MCF 10A (cell line): ENCODE measurements around the gene CPED1. TPM values are rescaled to one million over a fixed set of nuclear protein-coding genes. Genes with fewer than 3 reads are reported as not detected.

ENCODE experiments used
- BruUV-seq: library from RNA; stranded (reverse); fragments of 400-500 nt; replicated peaks from 2 replicates; lab custom pipeline; 2021; lab: Mats Ljungman, UMichigan
- CTCF ChIA-PET: fragments of 300-600 bp; sonication (Branson Sonifier 250); formaldehyde crosslinking; extraction: SDS; loops from one replicate; lab custom pipeline; 2021; ENCODE audit warnings: antibody characterized with exemption, inconsistent platforms; lab: Yijun Ruan, JAX
- POLR2A ChIA-PET: fragments of 300-600, 350-650 bp; sonication (Branson Sonifier 250); formaldehyde crosslinking; extraction: SDS; loops from one replicate; lab custom pipeline; 2020; ENCODE audit warnings: antibody characterized with exemption, inconsistent platforms; lab: Yijun Ruan, JAX
- DNase-seq: peaks from one replicate; pipeline ENCODE4 v3.0.0-alpha.2; 2018; ENCODE audit not compliant: unreplicated experiment
- H3K27ac Mint-ChIP-seq: one replicate; pipeline ENCODE4 v1.8.0; 2022; ENCODE audit warnings: mild to moderate bottlenecking, low read depth, mixed read lengths; ENCODE audit not compliant: unreplicated experiment
- H3K27me3 Mint-ChIP-seq: one replicate; pipeline ENCODE4 v1.8.0; 2022; ENCODE audit warnings: mixed read lengths; ENCODE audit not compliant: insufficient read depth, unreplicated experiment
- H3K36me3 Mint-ChIP-seq: one replicate; pipeline ENCODE4 v1.8.0; 2022; ENCODE audit warnings: mild to moderate bottlenecking, moderate library complexity, mixed read lengths; ENCODE audit not compliant: insufficient read depth, unreplicated experiment
- H3K4me1 Mint-ChIP-seq: one replicate; pipeline ENCODE4 v1.8.0; 2022; ENCODE audit warnings: mixed read lengths; ENCODE audit not compliant: insufficient read depth, unreplicated experiment
- H3K4me3 Mint-ChIP-seq: one replicate; pipeline ENCODE4 v1.8.0; 2022; ENCODE audit warnings: mild to moderate bottlenecking, moderate library complexity, mixed read lengths; ENCODE audit not compliant: unreplicated experiment
- H3K9me3 Mint-ChIP-seq: one replicate; pipeline ENCODE4 v1.8.0; 2022; ENCODE audit warnings: mixed read lengths; ENCODE audit not compliant: unreplicated experiment
- intact Hi-C: fragments of 100-400 bp; cut with micrococcal nuclease; formaldehyde crosslinking; loops from 2 replicates; pipeline ENCODE4 v1.14.1; 2022
- total RNA-seq: library from RNA; stranded (reverse); gene quantifications from 2 replicates; pipeline ENCODE4 v1.2.3, GENCODE V29; 2022
- TF ChIP-seq, protein P1 (sequence below): fragments of 200-600 bp; IDR thresholded peaks from one replicate; pipeline ENCODE4 v1.8.0; 2022; ENCODE audit warnings: antibody characterized with exemption, mild to moderate bottlenecking; ENCODE audit not compliant: unreplicated experiment

Gene CPED1
- total RNA-seq, 1 experiment from 2014 or later = not detected

- intact Hi-C loops = no loop called here
- no peaks in the 10 kb centered on the region for H3K4me1 Mint-ChIP-seq
Measured at GRCh38 chr7:121198502-121198901, 210.0 kb downstream of the CPED1 start.

GRCh38 chr7:121202125-121202524, 213.6 kb downstream of the CPED1 start:
- Mint-ChIP-seq H3K27me3 (peaks cover 33% of the 10 kb centered on the region), H3K27ac (no peak overlapping the region), H3K36me3 (no peaks in the 10 kb centered on the region), H3K9me3 (no peaks in the 10 kb centered on the region), H3K4me1 (no peaks in the 10 kb centered on the region), H3K4me3 (no peak overlapping the region)
- ChIA-PET CTCF (no interaction called here), POLR2A (no interaction called here)
- intact Hi-C loops = no loop called here
- no peak for DNase-seq
- BruUV-seq = no TSS peak
- TF ChIP-seq, protein P1, sequence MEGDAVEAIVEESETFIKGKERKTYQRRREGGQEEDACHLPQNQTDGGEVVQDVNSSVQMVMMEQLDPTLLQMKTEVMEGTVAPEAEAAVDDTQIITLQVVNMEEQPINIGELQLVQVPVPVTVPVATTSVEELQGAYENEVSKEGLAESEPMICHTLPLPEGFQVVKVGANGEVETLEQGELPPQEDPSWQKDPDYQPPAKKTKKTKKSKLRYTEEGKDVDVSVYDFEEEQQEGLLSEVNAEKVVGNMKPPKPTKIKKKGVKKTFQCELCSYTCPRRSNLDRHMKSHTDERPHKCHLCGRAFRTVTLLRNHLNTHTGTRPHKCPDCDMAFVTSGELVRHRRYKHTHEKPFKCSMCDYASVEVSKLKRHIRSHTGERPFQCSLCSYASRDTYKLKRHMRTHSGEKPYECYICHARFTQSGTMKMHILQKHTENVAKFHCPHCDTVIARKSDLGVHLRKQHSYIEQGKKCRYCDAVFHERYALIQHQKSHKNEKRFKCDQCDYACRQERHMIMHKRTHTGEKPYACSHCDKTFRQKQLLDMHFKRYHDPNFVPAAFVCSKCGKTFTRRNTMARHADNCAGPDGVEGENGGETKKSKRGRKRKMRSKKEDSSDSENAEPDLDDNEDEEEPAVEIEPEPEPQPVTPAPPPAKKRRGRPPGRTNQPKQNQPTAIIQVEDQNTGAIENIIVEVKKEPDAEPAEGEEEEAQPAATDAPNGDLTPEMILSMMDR = no peak

More at GRCh38 chr7:121198502-121198901, 210.0 kb downstream of the CPED1 start:
- POLR2A ChIA-PET = interaction anchor here (0.7 kb wide), 1 partner anchor 9 kb away, joined by 5 read pairs; no protein-coding TSS in a partner anchor
- CTCF ChIA-PET = no interaction called here
- no peak for DNase-seq
- BruUV-seq = no TSS peak
- Mint-ChIP-seq H3K4me3 (no peak overlapping the region), H3K36me3 (no peaks in the 10 kb centered on the region), H3K27me3 (peaks cover 29% of the 10 kb centered on the region), H3K27ac (no peak overlapping the region), H3K9me3 (no peaks in the 10 kb centered on the region)
- TF ChIP-seq, protein P1 = no peak

DNA sequence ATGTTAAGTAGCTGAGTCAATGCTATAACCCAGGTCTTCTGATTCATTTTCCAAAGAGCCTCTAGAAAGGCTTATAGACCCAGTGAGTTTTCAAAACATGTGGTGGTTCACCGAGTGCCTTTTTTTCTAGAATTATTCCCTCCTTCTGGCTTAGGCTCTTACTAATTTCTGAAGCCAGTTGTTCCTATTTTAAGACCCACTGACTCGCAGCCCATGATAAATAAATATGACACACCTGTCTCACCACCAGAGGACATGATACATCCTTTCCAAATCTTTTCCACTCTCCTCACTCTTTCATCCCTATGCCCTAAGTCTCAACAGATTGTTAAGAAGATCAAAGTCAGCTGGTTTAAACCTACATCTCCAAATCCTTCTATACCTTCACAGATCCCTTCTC, 214.3 kb downstream of the CPED1 start:
- no TSS peak for BruUV-seq
- TF ChIP-seq, protein P1 = no peak
- Mint-ChIP-seq H3K36me3 (no peaks in the 10 kb centered on the region), H3K4me3 (no peak overlapping the region), H3K4me1 (no peaks in the 10 kb centered on the region), H3K27me3 (peaks cover 33% of the 10 kb centered on the region), H3K9me3 (no peaks in the 10 kb centered on the region), H3K27ac (no peak overlapping the region)
- intact Hi-C loops = no loop called here
- ChIA-PET CTCF (interaction anchor here (0.7 kb wide), 1 partner anchor 164 kb away, joined by 3 read pairs; no protein-coding TSS in a partner anchor), POLR2A (no interaction called here)
- DNase-seq = no peak

DNA sequence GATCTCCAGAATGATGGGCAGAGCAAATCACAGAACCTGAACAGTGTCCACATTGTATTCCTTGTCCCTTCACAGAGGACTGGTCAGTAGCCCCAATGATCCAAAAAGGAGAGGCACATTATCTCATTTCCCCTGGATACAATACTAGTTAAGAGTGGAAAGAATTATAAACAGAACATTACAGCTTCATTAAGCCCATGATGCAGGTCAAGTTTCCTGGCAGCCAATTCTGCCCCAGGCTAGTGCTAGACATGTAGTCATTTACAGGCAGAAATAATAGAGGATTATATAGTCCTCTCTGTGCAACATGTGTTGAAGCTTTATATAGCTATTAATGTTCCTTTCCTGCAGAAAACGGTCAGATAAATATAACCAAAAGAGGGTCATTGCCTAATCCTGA, 216.0 kb downstream of the CPED1 start:
- Mint-ChIP-seq H3K36me3 (no peaks in the 10 kb centered on the region), H3K4me1 (no peaks in the 10 kb centered on the region), H3K27me3 (peaks cover 39% of the 10 kb centered on the region), H3K9me3 (no peaks in the 10 kb centered on the region), H3K27ac (no peak overlapping the region), H3K4me3 (no peak overlapping the region)
- intact Hi-C loops = no loop called here
- peak; percentile 27 for DNase-seq
- no TSS peak for BruUV-seq
- ChIA-PET CTCF (interaction anchor here (0.5 kb wide), 1 partner anchor 26 kb away, joined by 3 read pairs; no protein-coding TSS in a partner anchor), POLR2A (interaction anchor here (0.6 kb wide), 1 partner anchor 1090 kb away, joined by 3 read pairs; no protein-coding TSS in a partner anchor)
- TF ChIP-seq, protein P1 = no peak
